ENCODE data around the gene GRM8. TPM values are rescaled to one million over a fixed set of nuclear protein-coding genes. Genes with fewer than 3 reads are reported as not detected.

Gene GRM8
- total RNA-seq, 1 donor from 2014 or later = not detected

DNA sequence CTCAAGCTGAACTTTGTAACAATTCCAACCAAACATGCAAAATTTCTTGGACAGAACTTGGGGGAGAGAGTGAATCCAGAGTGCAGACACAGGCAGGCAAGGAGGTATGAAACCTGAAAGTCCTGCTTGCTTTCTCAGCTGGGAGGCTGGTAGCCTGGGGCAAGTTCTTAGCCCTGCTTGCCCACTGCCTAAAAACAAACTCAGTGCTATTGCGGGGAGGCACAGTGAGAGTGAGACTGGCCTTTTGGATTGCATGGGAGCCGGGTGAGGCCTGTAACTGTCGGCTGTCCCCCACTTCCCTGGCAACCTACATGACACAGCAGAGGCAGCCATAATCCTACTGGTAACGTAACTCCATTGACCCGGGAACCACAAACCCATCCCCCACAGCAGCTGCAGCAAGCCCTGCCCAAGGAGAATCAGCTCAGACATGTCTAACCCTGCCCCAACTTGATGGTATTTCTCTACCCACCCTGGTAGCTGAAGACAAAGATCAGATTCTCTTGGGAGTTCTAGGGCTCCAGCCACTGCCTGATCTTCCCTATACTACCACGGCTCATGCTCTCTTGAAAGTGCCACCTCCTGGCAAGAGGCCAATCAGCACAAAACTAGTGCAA is 663.6 kb downstream of the GRM8 start:
- no peak overlapping the region for H3K27ac Mint-ChIP-seq
- H3K36me3 Mint-ChIP-seq (ENCODE audit: low read depth) = no peaks in the 10 kb centered on the region
- H3K4me3 Mint-ChIP-seq = no peak overlapping the region
- no peaks in the 10 kb centered on the region for H3K4me1 Mint-ChIP-seq
- peaks cover 4% of the 10 kb centered on the region for H3K9me3 Mint-ChIP-seq
- no peaks in the 10 kb centered on the region for H3K27me3 Mint-ChIP-seq
- no peak for DNase-seq
- intact Hi-C loops (cut with micrococcal nuclease) = no loop called here

DNA sequence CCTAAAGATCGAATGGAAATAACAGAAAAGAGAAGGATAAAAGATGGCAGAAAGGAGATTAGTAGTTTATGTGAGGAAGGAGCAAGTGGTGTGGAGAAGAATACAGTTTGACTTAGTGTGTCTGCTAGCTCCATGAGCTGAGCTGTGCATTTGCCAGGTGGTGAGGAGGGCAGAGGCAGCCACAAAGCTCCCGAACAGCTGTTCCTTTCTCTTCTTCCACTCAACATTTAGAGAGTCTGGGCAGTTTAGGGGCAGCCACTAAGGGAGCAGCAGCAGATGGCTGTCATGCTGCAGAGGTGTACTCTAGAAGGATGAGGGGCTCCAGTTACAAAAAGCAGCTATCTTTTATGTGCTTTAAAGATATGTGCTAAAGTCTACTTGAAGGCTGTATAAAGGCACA is 674.4 kb downstream of the GRM8 start:
- DNase-seq = no peak
- no peak overlapping the region for H3K4me3 Mint-ChIP-seq
- no peaks in the 10 kb centered on the region for H3K9me3 Mint-ChIP-seq
- no peaks in the 10 kb centered on the region for H3K27me3 Mint-ChIP-seq
- intact Hi-C loops (cut with micrococcal nuclease) = no loop called here
- no peaks in the 10 kb centered on the region for H3K36me3 Mint-ChIP-seq (ENCODE audit: low read depth)
- H3K27ac Mint-ChIP-seq = no peak overlapping the region
- no peaks in the 10 kb centered on the region for H3K4me1 Mint-ChIP-seq

DNA sequence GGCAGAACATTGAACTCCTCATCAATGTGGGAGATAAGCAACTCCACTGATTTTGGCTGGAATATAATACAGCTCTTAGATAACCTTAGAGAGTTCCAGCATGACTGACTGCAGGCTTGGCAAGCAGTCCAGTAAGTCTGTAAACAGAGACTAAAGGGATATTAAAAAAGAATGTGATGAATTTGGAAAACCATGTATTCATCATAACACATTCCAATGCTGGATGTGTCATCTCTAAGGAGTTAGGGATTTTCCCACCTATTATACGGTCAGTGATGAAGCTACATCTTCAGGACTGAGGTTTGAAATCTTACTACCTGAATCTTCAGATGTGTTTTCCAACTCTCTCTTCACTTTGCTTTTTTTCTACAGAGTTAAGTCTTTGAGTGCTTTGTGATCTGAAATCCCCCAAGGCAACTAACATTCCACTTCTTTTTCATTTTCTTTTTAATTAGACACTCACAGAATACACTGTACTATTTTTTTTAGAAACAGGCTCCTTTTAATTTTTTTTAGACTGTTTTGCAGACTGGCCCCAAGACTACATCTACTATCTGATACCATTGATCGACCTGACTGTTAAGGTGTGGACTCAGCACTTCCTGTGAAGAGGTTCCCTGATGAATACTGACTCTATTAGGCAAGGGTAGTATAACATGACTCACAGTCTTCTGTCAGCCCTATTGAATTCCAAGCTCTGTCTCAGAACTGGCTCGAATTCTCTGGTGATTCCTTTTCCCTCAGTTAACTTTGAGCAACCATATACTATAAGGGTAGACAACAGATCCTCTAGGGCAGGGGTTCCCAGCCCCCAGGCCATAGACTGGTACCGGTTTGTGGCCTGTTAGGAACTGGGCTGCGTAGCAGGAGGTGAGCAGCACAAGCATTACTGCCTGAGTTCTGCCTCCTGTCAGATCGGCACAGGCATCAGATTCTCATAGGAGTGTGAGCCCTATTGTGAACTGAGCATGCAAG is 678.2 kb downstream of the GRM8 start:
- no peak for DNase-seq
- Mint-ChIP-seq H3K36me3 (ENCODE audit: low read depth) (no peaks in the 10 kb centered on the region), H3K27ac (no peak overlapping the region), H3K27me3 (no peaks in the 10 kb centered on the region), H3K4me1 (no peaks in the 10 kb centered on the region), H3K9me3 (no peaks in the 10 kb centered on the region), H3K4me3 (no peak overlapping the region)
- intact Hi-C loops (cut with micrococcal nuclease) = no loop called here

DNA sequence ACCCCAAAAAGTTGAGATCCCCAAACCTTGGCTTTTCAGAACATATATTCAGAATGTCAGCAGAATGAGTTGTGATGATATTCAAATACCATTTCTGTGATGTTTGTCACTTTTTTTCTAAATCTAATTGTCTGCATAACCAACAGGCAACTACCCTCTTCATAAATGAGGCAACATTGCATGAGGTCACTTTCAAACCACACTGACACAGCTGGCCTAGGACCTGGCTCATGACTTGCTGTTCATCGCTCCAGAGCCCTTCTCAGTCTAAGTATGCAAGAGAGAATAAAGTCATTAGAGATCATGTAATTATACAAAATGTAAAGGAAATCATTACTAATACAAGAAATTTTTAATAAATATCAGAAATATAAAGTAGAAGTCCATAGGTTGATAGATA is 681.9 kb downstream of the GRM8 start:
- Mint-ChIP-seq H3K4me3 (no peak overlapping the region), H3K9me3 (no peaks in the 10 kb centered on the region), H3K27me3 (no peaks in the 10 kb centered on the region), H3K4me1 (no peaks in the 10 kb centered on the region), H3K27ac (no peak overlapping the region), H3K36me3 (ENCODE audit: low read depth) (no peaks in the 10 kb centered on the region)
- DNase-seq = no peak
- intact Hi-C loops (cut with micrococcal nuclease) = no loop called here

DNA sequence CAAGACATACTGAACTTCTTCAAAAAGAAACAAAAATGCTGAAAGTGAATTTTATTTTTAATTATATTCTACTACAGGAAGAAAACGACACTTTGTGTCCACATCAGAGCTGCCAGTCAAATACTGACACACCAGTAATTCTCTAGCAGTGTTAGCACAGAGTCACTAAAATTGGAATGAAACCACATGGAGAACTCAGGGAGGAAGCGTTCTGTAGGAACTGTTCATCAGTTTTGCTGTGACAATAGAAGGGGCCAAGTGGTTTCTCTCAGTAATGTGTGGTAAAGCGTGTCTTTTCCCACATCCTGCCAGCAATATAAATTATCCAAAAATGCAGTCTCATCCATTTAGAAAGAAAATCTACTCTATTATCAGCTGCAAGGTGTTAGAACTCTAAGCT is 683.3 kb downstream of the GRM8 start:
- no peaks in the 10 kb centered on the region for H3K36me3 Mint-ChIP-seq (ENCODE audit: low read depth)
- no peaks in the 10 kb centered on the region for H3K27me3 Mint-ChIP-seq
- DNase-seq = no peak
- H3K4me1 Mint-ChIP-seq = no peaks in the 10 kb centered on the region
- intact Hi-C loops (cut with micrococcal nuclease) = no loop called here
- no peak overlapping the region for H3K4me3 Mint-ChIP-seq
- H3K27ac Mint-ChIP-seq = no peak overlapping the region
- H3K9me3 Mint-ChIP-seq = no peaks in the 10 kb centered on the region

DNA sequence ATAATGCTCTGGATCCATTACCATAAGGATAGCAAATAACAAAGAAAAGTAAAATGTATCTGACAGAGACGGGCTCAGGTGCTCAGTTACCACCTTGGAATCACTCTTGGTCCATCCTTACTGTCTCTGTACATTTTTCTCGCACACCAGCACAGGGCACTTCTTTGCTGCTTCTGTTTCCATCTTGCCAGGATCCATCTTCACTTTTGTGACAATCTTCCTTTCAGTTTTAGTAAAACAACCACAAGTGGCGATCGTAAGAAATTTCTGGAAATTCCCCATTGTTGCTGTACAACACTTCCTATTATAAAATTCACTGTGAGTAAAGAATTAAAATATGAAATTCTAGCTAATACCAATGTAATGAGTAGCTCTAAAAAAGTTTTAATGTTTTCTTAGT is 695.5 kb downstream of the GRM8 start:
- Mint-ChIP-seq H3K9me3 (no peaks in the 10 kb centered on the region), H3K4me3 (no peak overlapping the region), H3K27ac (no peak overlapping the region), H3K27me3 (no peaks in the 10 kb centered on the region), H3K36me3 (ENCODE audit: low read depth) (no peaks in the 10 kb centered on the region), H3K4me1 (no peaks in the 10 kb centered on the region)
- no peak for DNase-seq
- intact Hi-C loops (cut with micrococcal nuclease) = no loop called here

DNA sequence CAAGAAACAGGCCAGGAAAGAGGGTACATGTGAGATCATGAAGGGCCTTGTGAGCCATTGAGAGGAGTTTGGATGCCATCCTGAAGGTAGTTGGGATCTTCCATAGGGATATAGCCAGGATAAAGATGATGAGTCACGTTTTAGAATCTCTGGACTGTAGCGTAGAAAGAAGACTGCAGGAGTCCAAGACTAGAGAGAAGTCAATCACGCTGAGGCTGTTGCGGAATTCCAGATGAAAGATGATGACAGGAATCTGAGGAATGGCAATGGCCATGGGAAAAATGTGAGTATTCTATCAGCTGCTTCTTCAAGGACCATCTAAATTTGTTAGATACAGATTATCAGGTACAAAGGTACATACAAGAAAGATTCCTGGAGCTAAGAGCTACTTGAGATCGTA is 711.3 kb downstream of the GRM8 start:
- Mint-ChIP-seq H3K36me3 (ENCODE audit: low read depth) (no peaks in the 10 kb centered on the region), H3K9me3 (no peaks in the 10 kb centered on the region), H3K27ac (no peak overlapping the region), H3K27me3 (no peaks in the 10 kb centered on the region), H3K4me1 (no peaks in the 10 kb centered on the region), H3K4me3 (no peak overlapping the region)
- intact Hi-C loops (cut with micrococcal nuclease) = no loop called here
- no peak for DNase-seq

DNA sequence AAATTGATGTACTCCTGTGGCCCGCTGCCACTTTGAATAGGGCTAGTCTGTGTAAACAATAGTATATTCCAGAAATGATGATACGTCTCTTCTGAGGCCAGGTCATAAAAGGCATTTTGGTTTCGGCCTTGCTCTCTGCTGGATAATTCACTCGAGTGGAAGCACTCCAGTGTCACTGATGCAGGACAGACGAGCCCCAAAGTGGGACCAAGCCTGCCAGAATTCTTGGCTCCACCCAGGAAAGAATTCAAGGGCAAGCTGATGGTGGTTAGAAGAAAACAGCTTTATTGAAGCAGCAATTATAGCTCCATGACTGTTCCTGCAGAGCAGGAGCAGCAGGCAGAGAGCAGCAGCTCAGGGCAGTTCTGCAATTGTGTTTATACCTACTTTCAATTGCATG is 717.6 kb downstream of the GRM8 start:
- Mint-ChIP-seq H3K4me3 (no peak overlapping the region), H3K9me3 (peaks cover 3% of the 10 kb centered on the region), H3K27ac (no peak overlapping the region), H3K27me3 (no peaks in the 10 kb centered on the region), H3K4me1 (no peaks in the 10 kb centered on the region), H3K36me3 (ENCODE audit: low read depth) (no peaks in the 10 kb centered on the region)
- intact Hi-C loops (cut with micrococcal nuclease) = no loop called here
- no peak for DNase-seq

DNA sequence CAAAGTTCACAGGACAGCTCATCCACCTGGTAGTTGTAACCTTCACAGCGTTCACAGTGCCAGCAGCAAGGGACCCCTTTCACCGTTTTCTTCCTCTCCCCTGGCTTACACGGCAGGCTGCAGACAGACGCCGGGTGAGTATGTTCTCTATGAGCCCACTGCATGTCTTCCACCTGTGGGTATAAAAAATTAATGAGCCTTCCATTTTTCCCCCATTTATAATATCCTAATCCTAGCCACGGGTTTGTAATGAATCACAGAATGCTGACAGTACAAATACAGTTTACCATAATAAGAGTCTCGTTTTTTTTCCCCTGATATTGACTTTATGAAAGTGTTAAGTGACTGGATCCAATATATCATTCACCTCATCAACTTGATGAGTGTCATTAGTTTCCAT is 719.0 kb downstream of the GRM8 start:
- H3K4me1 Mint-ChIP-seq = no peaks in the 10 kb centered on the region
- H3K27me3 Mint-ChIP-seq = no peaks in the 10 kb centered on the region
- H3K36me3 Mint-ChIP-seq (ENCODE audit: low read depth) = no peaks in the 10 kb centered on the region
- no peak overlapping the region for H3K4me3 Mint-ChIP-seq
- intact Hi-C loops (cut with micrococcal nuclease) = no loop called here
- no peak overlapping the region for H3K27ac Mint-ChIP-seq
- peaks cover 3% of the 10 kb centered on the region for H3K9me3 Mint-ChIP-seq
- no peak for DNase-seq

DNA sequence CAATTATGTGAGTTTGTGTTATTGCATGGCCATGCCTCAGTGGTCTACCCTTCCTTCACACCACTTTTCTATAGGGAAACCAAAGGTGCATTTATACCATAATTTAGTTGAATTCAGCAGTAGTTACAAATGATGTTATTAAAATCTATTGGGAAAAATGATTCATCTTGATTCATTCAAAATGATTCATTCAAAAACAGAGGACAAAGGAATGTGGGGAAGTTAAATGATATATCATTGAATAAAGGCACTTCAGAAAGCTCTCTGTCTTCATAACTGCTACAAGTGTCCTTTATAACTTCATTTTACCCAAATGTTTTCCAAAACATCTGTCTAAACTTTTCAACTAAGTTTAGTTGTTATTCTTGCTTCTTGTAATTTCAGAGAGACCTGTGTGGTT is 722.9 kb downstream of the GRM8 start:
- Mint-ChIP-seq H3K27ac (no peak overlapping the region), H3K9me3 (peaks cover 3% of the 10 kb centered on the region)

DNA sequence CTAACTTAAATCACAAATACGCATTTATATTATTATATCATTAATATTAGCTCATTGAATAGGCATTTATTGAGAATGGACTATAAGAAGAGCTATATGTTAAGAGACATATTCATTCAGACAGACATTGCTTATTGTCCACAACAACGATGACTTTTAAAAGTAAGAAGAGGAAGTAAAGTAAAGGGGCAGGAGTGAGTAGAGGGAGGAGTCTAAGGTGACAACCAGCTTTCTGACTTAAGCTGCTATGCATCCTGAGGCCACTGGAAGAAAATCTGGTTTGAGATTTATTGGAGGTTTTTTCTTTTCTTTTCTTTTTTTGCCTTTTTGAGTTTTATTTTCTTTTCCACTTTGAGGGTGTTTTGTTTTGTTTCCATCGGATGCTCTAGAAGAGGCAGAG is 723.5 kb downstream of the GRM8 start:
- Mint-ChIP-seq H3K4me1 (no peaks in the 10 kb centered on the region), H3K9me3 (peaks cover 3% of the 10 kb centered on the region), H3K4me3 (no peak overlapping the region), H3K36me3 (ENCODE audit: low read depth) (no peaks in the 10 kb centered on the region), H3K27ac (no peak overlapping the region), H3K27me3 (no peaks in the 10 kb centered on the region)
- intact Hi-C loops (cut with micrococcal nuclease) = no loop called here
- DNase-seq = no peak

More for the DNA sequence above, 722.9 kb downstream of the GRM8 start:
- Mint-ChIP-seq H3K4me1 (no peaks in the 10 kb centered on the region), H3K4me3 (no peak overlapping the region), H3K36me3 (ENCODE audit: low read depth) (no peaks in the 10 kb centered on the region), H3K27me3 (no peaks in the 10 kb centered on the region)
- intact Hi-C loops (cut with micrococcal nuclease) = no loop called here
- DNase-seq = no peak

DNA sequence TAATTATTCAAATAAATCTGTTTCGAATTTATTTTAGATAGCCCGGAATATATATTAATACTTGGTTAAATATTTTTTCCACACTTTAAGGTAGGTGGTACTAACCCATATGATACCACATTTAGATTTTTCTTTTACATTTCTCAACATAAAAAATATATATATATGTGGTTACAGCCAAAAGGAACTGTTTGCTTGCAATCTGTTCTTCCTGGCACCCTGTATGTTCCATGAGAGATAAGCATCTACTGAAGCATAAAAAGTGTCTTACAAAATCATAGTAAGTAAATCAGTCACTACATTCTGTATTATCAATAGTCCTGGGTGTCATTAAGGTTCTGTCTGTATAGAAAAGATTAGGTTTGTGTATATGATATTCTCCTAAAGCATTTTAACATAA is 726.8 kb downstream of the GRM8 start:
- peaks cover 3% of the 10 kb centered on the region for H3K9me3 Mint-ChIP-seq
- H3K27ac Mint-ChIP-seq = no peak overlapping the region
- no peak overlapping the region for H3K4me3 Mint-ChIP-seq
- no peaks in the 10 kb centered on the region for H3K4me1 Mint-ChIP-seq
- intact Hi-C loops (cut with micrococcal nuclease) = no loop called here
- no peaks in the 10 kb centered on the region for H3K36me3 Mint-ChIP-seq (ENCODE audit: low read depth)
- no peaks in the 10 kb centered on the region for H3K27me3 Mint-ChIP-seq
- DNase-seq = no peak

DNA sequence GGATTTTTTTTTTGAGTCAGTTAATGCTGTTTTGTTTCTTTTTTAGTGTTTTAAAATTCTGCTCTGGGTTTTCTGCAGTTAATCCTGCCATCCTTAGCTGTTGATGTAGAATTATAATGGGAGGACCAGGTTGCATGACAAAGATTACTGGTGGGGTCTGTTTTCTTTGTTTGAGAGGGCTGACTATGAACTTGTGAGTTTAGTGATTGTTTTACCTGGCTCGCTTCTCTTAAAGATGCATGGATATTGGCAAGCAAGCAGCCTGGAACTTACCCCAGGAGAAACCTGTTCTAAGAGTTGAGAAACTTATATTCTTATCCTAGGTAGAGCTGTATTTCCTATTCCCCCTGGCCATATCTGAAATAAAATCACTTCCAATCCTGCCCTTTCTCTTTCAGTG is 727.8 kb downstream of the GRM8 start:
- Mint-ChIP-seq H3K9me3 (no peaks in the 10 kb centered on the region), H3K27me3 (no peaks in the 10 kb centered on the region), H3K36me3 (ENCODE audit: low read depth) (no peaks in the 10 kb centered on the region), H3K4me1 (no peaks in the 10 kb centered on the region), H3K27ac (no peak overlapping the region), H3K4me3 (no peak overlapping the region)
- DNase-seq = no peak
- intact Hi-C loops (cut with micrococcal nuclease) = no loop called here

DNA sequence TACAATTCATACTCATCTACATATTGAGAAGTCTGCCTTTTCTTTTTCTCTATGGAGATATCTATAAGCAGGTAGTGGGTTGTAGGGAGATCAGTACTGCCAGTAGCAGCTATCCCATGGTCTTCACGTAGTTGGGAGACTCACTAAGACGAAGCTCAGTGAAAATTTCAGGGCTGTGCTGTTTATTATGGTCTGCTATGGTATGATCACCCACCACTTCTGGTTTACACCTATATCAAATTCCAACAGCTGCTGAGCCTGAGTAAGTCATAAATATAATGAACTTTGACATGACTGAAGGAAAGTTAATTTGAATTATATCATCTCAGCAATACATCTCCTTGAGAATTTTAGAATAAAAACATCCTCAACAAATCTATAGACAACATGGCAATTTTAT is 741.7 kb downstream of the GRM8 start:
- no peak for DNase-seq
- no peaks in the 10 kb centered on the region for H3K9me3 Mint-ChIP-seq
- no peaks in the 10 kb centered on the region for H3K36me3 Mint-ChIP-seq (ENCODE audit: low read depth)
- no peaks in the 10 kb centered on the region for H3K27me3 Mint-ChIP-seq
- H3K27ac Mint-ChIP-seq = no peak overlapping the region
- intact Hi-C loops (cut with micrococcal nuclease) = no loop called here
- H3K4me1 Mint-ChIP-seq = no peaks in the 10 kb centered on the region
- no peak overlapping the region for H3K4me3 Mint-ChIP-seq
